Measurements from ENCODE around the gene GNAZ.

GRCh38 chr22:23154461-23154860, 84.1 kb downstream of the GNAZ start:
- TF ChIP-seq CTCF (IDR thresholded peaks at IDR 0.05; ENCODE audit: insufficient read depth, low read length): no peak
- no peak for TF ChIP-seq POLR2AphosphoS5 (IDR thresholded peaks at IDR 0.05; ENCODE audit: low read depth)

All from HL-60 (cell line).